A549 (cell line): Measurements from ENCODE around the gene TEC.

Experiments used
- BHLHE40 ChIP-seq: IDR thresholded peaks from 2 replicates; pipeline ENCODE4 v1.6.1; 2012; ENCODE audit warnings: low read depth, low read length, inconsistent platforms
- CBX2 ChIP-seq: fragments of 200-600 bp; sonication (generic); IDR thresholded peaks from 2 replicates; pipeline ENCODE4 v1.6.1; 2016; ENCODE audit warnings: low read depth, mild to moderate bottlenecking, borderline replicate concordance
- FOSB ChIP-seq: fragments of 250-450 bp; sonication (Bioruptor Pico); IDR thresholded peaks from 2 replicates; pipeline ENCODE4 v1.5.0; 2020; ENCODE audit warnings: mild to moderate bottlenecking, moderate library complexity
- FOXS1 ChIP-seq: fragments of 250-450 bp; sonication (Bioruptor Pico); IDR thresholded peaks from 2 replicates; pipeline ENCODE4 v1.5.0; 2020; ENCODE audit warnings: mild to moderate bottlenecking, moderate library complexity
- KDM1A ChIP-seq: fragments of 200-600 bp; sonication (generic); IDR thresholded peaks from 2 replicates; pipeline ENCODE4 v1.6.1; 2016; ENCODE audit warnings: low read depth, mild to moderate bottlenecking
- MAFK ChIP-seq: fragments of 450-650 bp; IDR thresholded peaks from 2 replicates; pipeline ENCODE4 v1.6.1; 2014; ENCODE audit not compliant: partially characterized antibody
- POLR2A ChIP-seq: IDR thresholded peaks from 2 replicates; pipeline ENCODE4 v1.6.1; 2012; ENCODE audit warnings: mild to moderate bottlenecking, low read length
- TP53 ChIP-seq: fragments of 250-450 bp; sonication (Bioruptor Pico); IDR thresholded peaks from 2 replicates; pipeline ENCODE4 v1.5.0; 2021; ENCODE audit warnings: mild to moderate bottlenecking, moderate library complexity
- TF ChIP-seq, protein P1 (sequence below): fragments of >200 bp; sonication (Bioruptor Twin); formaldehyde crosslinking; IDR thresholded peaks from 3 replicates; pipeline ENCODE4 v1.5.1; 2016
- TF ChIP-seq, protein P2 (sequence below): IDR thresholded peaks from 2 replicates; pipeline ENCODE4 v1.6.1; 2012

DNA sequence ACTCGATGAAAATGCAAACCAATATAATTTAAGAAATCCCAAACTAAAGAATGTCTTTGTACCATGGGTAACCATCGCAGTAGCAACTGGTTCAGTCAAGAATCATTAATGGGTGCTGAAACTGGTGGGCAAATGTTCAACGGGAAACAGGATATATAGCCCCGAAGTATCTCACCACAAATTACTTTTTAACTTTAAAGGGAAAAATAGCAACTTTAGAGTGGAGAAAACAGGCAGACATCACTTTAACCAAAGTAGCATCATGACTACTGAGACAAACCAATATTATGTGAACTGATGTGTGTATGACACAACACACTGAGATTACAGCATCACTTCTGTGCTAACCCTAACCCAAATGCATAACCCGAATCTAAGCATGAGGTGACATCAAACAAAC is 37.9 kb upstream of the TEC start:
- TF ChIP-seq, protein P1, sequence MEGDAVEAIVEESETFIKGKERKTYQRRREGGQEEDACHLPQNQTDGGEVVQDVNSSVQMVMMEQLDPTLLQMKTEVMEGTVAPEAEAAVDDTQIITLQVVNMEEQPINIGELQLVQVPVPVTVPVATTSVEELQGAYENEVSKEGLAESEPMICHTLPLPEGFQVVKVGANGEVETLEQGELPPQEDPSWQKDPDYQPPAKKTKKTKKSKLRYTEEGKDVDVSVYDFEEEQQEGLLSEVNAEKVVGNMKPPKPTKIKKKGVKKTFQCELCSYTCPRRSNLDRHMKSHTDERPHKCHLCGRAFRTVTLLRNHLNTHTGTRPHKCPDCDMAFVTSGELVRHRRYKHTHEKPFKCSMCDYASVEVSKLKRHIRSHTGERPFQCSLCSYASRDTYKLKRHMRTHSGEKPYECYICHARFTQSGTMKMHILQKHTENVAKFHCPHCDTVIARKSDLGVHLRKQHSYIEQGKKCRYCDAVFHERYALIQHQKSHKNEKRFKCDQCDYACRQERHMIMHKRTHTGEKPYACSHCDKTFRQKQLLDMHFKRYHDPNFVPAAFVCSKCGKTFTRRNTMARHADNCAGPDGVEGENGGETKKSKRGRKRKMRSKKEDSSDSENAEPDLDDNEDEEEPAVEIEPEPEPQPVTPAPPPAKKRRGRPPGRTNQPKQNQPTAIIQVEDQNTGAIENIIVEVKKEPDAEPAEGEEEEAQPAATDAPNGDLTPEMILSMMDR, result no peak
- TF ChIP-seq, protein P2, sequence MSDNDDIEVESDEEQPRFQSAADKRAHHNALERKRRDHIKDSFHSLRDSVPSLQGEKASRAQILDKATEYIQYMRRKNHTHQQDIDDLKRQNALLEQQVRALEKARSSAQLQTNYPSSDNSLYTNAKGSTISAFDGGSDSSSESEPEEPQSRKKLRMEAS, result no peak
- TF ChIP-seq KDM1A (no peak), CBX2 (no peak), TP53 (CRISPR knock-in tag) (no peak), BHLHE40 (no peak), POLR2A (no peak), FOSB (no peak), FOXS1 (CRISPR knock-in tag) (no peak), MAFK (no peak)
